B cell (primary cell): ENCODE data around the gene ASB18.

Source experiments
- EZH2 ChIP-seq: IDR thresholded peaks from 2 replicates; pipeline ENCODE4 v1.6.1; 2012; ENCODE audit warnings: borderline replicate concordance, low read depth, mild to moderate bottlenecking, moderate library complexity, low read length; ENCODE audit not compliant: insufficient read depth, poor library complexity, severe bottlenecking
- TF ChIP-seq, protein P1 (sequence below): fragments of 200-600 bp; IDR thresholded peaks from one replicate; pipeline ENCODE4 v1.8.0; 2022; ENCODE audit warnings: antibody characterized with exemption, mild to moderate bottlenecking

GRCh38 chr2:236246711-236247246 is 17.4 kb downstream of the ASB18 start:
- TF ChIP-seq, protein P1, sequence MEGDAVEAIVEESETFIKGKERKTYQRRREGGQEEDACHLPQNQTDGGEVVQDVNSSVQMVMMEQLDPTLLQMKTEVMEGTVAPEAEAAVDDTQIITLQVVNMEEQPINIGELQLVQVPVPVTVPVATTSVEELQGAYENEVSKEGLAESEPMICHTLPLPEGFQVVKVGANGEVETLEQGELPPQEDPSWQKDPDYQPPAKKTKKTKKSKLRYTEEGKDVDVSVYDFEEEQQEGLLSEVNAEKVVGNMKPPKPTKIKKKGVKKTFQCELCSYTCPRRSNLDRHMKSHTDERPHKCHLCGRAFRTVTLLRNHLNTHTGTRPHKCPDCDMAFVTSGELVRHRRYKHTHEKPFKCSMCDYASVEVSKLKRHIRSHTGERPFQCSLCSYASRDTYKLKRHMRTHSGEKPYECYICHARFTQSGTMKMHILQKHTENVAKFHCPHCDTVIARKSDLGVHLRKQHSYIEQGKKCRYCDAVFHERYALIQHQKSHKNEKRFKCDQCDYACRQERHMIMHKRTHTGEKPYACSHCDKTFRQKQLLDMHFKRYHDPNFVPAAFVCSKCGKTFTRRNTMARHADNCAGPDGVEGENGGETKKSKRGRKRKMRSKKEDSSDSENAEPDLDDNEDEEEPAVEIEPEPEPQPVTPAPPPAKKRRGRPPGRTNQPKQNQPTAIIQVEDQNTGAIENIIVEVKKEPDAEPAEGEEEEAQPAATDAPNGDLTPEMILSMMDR: no peak
- no peak for TF ChIP-seq EZH2
